ENCODE data around the gene DHRSX.
"Not testable (repeated sequence)": the region's sequence is repeated elsewhere in the genome, so short reads cannot be mapped to it uniquely, and the experiment has no call there.

The DHRSX gene

GRCh38 chrX:2423282-2423681 lies 77.5 kb downstream of the DHRSX start:
- DNase-seq, result peak; percentile 63

- not testable (repeated sequence) for DNase-seq
Measured at GRCh38 chrX:2419418-2419817, 81.4 kb downstream of the DHRSX start.

GRCh38 chrX:2418000-2418399 lies 82.8 kb downstream of the DHRSX start:
- no peak for DNase-seq

- DNase-seq, result no peak
Measured at GRCh38 chrX:2416851-2417604, 83.7 kb downstream of the DHRSX start.

- no peak for DNase-seq
Measured at GRCh38 chrX:2414384-2414783, 86.4 kb downstream of the DHRSX start.

DNA sequence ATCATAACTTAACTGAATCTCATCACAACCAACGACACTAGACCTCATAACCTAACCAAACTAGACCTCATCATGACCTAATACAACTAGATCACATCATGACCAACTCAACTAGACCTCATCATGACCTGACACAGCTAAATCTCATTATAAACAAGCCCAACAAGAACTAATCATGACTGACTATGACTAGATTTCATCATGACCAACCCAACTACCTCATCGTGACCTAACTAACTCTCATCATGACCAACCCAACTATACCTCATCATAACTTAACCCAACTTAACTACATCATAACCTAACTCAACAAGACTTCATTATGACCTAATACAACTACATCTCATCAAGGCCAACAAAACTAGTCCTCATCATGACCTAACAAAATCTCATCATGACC lies 86.8 kb downstream of the DHRSX start:
- DNase-seq, result no peak

- no peak for DNase-seq
Measured at GRCh38 chrX:2412131-2412530, 88.6 kb downstream of the DHRSX start.

- no peak for DNase-seq
Measured at GRCh38 chrX:2410279-2411020, 90.3 kb downstream of the DHRSX start.

GRCh38 chrX:2409796-2410195 lies 91.0 kb downstream of the DHRSX start:
- DNase-seq, result no peak

DNA sequence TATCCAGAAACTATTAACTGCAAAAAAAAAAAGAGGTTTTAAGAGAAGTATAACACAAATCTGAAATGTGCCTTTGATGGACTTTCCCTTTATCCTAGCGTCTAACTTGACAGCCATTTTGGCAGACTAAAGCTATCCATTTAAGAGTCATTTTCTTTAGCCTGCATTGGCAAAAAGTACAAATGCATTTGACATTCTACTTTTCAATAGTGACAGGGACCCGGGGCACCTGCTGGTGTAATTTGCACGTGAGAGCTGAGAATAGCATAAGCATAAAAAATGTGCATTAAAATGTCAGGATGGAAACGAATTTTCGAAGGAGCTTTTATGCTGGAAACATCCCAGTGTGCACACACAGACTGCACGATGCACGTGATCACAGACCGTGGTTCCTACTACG lies 91.9 kb downstream of the DHRSX start:
- no peak for DNase-seq

DNA sequence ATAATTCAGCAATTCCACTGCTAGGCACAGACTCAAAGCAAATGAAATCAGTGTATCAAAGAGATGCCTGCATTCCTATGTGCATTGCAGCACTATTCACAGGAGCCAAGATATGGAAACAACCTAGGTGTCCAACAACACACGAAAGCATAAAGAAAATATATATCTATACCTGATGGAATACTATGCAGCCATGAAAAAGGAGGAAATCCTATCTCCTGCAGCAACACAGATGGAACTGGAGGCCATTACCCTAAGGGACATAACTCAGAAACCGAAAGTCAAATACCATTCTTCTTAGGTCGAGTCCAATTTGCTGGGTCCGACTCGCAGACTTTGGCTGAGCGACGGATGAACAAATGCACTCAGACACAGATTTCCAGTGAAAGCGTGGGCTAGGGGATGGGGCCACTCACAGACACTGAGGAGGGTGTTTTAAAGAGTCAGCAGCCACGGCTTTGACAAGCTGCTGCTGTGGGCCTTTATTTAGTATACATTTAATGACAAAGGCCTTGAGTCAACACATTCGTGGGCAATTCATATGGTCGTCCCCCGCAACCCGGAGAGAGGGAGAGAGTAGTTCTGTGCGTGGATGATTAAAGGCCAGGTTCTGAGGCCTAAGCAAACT lies 93.8 kb downstream of the DHRSX start:
- no peak for DNase-seq

- DNase-seq, result no peak
Measured at GRCh38 chrX:2404776-2405175, 96.0 kb downstream of the DHRSX start.

DNA sequence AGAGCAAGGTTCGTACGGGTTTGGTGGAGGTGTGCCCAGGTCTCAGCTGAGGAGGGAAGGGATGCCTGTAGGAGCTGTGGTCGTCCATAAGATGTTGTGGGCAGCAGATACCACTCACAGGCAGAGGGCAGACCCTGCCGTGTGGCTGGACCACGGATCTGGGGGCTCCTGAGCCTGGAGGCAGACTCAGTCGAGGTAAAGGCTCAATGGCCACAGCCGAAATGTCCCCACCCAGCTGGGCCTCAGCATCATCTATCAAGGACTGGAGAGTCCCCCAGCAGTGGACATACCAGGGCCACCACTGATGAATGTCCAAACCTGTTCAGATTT lies 98.5 kb downstream of the DHRSX start:
- no peak for DNase-seq

GRCh38 chrX:2401590-2402360 lies 99.0 kb downstream of the DHRSX start:
- peak; percentile 37 for DNase-seq

- DNase-seq, result peak; percentile 52
Measured at GRCh38 chrX:2401201-2401589, 99.6 kb downstream of the DHRSX start.

DNA sequence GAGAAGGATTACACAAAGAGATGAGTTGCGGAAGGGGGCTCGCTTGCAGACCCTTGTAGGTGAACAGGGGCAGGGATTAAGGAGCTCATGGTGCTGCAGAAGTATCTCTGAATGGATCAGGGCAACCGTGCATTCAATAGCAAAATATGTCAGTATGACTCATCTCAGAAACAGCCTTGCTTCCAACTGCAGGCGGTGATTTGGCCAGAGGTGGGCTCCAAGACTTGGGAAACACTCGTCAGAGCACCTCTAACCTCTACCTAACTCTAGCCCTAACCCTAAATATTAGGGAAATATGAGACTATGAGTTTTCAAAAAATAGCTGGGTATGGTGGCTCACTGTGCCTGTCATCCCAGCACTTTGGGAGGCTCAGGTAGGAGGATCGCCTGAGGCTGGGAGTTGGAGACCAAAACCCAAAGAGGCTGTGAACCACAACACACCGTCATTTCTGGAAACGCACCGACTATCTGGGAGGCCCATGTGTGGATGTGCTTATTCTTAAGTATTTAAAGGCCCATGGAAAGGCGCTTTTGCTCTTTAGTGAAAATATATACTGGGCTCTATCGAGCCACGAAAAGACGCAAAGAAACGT lies 102.6 kb downstream of the DHRSX start:
- peak; percentile 73 for DNase-seq

GRCh38 chrX:2397229-2398063 lies 103.3 kb downstream of the DHRSX start:
- DNase-seq, result no peak

DNA sequence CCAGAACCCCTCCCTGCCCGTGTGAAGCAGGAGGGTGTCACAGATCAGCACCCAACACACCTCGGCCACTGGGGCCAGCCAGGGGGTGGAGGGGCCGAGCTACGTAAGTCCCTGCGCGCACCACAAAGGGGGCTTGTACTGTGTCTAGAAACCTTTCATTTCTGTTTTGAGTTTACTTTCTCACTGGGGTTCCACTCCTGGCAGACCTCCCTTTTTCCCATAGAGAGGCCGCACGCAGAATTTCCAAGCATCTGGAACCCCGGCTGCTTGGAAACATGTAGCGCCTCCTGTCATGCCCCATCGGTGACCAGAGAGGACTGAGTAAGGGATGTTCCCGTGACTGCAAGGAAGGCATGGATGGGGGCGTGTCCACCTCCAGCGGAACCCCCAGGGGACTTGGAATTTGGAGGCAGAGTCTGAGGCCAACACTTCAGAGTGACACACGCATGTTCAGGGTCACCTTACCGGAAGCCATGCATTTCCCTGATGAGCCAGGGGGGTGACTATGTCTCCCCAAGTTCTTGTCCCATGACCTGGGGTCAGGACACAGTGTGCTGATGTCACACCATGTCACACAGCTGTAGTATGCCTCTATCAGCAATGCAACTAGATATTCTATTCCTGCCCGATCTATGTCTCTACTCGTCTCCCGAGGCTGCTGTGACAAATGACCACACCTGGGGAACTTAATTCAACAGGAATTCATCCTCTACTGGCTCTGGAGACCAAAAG lies 105.3 kb downstream of the DHRSX start:
- peak; percentile 13 for DNase-seq

DNA sequence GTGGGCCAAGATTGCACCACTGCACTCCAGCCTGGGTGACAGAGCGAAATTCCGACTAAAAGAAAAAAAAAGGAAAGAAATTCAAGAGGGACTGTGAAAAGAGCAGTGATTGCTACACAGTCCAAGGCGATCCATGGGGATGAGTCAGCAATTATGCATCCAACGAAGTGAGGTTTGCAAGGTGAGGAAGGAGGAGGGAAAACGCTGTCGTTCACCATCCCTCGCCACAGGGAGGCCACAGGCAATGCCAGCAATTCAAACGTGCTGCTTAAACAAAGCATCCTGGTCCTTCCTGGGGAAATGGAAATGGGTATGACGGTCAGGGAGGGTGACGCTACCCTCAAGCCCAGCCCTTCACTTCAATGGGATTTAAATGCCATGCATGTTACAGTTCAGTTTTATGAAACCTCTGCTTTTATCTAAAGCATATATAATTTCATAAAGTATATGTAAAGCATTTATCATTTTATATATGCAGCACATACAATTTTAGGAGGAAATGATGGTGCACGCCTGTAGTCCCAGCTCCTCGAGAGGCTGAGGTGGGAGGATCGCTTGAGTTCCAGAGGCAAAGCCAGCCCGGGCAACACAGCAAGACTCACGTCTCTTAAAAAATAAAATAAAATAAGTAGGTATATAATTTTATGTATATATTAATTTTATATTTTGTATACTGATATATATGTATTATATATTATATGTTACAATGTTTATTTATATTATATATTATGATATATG lies 108.7 kb downstream of the DHRSX start:
- DNase-seq, result peak; percentile 89

DNA sequence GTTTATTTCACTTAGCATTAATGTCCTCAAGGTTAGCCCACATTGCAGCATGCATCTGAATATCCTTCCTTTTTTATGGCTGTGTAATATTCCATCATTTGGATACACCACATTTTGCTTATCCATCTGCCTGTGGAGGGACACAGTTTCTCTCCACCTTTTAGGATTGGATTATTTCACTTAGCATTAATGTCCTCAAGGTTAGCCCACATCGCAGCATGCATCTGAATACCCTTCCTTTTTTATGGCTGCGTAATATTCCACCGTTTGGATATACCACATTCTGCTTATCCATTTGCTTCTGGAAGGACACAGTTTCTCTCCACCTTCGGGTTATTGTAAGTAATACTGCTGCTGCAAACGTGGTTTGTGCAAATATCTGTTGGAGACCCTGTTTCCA lies 110.0 kb downstream of the DHRSX start:
- DNase-seq, result no peak

GRCh38 chrX:2389731-2390130 lies 111.0 kb downstream of the DHRSX start:
- DNase-seq, result not testable (repeated sequence)

Data from fibroblast of skin of right biceps (primary cell).